OCI-LY7 (cell line): ENCODE data around the gene PLXDC2.

ENCODE experiments used
- EZH2phosphoT487 ChIP-seq: fragments of 200-600 bp; sonication (generic); IDR thresholded peaks from 2 replicates; pipeline ENCODE4 v1.6.1; 2018; ENCODE audit warnings: low read depth, borderline replicate concordance, mild to moderate bottlenecking, mixed run types, antibody characterized with exemption, low read length, moderate library complexity, mixed read lengths
- TF ChIP-seq, protein P1 (sequence below): fragments of 200-600 bp; sonication (generic); conservative IDR thresholded peaks from 2 replicates; pipeline ENCODE4 v1.5.1; 2014; ENCODE audit warnings: mild to moderate bottlenecking, antibody characterized with exemption, low read length, moderate library complexity, mixed read lengths

DNA sequence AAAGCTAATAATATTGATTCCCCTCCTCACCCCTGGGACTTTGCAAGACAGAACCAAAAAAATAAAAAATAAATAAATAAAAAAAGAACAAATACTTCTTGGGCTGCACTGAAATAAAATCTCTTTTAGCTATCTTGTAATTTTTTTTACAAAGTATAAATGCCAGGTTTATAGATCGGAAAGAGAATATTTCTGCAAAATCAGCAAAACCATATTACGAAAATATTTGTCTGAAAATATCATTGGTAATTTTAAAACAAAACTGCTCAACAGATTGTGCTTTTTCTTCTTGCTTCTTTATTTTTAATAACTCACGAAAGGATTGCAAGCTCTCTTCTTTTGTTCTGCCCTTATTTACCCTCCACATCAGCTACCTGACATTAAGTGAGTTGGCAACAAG is 213.3 kb downstream of the PLXDC2 start:
- TF ChIP-seq, protein P1, sequence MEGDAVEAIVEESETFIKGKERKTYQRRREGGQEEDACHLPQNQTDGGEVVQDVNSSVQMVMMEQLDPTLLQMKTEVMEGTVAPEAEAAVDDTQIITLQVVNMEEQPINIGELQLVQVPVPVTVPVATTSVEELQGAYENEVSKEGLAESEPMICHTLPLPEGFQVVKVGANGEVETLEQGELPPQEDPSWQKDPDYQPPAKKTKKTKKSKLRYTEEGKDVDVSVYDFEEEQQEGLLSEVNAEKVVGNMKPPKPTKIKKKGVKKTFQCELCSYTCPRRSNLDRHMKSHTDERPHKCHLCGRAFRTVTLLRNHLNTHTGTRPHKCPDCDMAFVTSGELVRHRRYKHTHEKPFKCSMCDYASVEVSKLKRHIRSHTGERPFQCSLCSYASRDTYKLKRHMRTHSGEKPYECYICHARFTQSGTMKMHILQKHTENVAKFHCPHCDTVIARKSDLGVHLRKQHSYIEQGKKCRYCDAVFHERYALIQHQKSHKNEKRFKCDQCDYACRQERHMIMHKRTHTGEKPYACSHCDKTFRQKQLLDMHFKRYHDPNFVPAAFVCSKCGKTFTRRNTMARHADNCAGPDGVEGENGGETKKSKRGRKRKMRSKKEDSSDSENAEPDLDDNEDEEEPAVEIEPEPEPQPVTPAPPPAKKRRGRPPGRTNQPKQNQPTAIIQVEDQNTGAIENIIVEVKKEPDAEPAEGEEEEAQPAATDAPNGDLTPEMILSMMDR, result no peak
- TF ChIP-seq EZH2phosphoT487, result no peak
